H9 (cell line): ENCODE measurements around the gene PRR30. TPM values are rescaled to one million over a fixed set of nuclear protein-coding genes. Genes with fewer than 3 reads are reported as not detected.
A peak's percentile ranks its signal among the peaks of the same experiment; 100 is the strongest.

Source experiments
- DNase-seq: peaks from one replicate; pipeline ENCODE4 v3.0.0-alpha.2; 2017
- H2AFZ ChIP-seq: one replicate; pipeline ENCODE4 v1.6.1; 2013; ENCODE audit warnings: mild to moderate bottlenecking, low read length, control low read depth, moderate library complexity
- H2AK5ac ChIP-seq: 2 replicates; pipeline ENCODE4 v1.6.1; 2013; ENCODE audit warnings: low read length, control low read depth, mixed read lengths; ENCODE audit not compliant: insufficient read length
- H2BK120ac ChIP-seq: one replicate; pipeline ENCODE4 v1.6.1; 2013; ENCODE audit warnings: low read depth, mild to moderate bottlenecking, low read length, control low read depth, inconsistent platforms; ENCODE audit not compliant: poor library complexity, severe bottlenecking
- H2BK12ac ChIP-seq: 2 replicates; pipeline ENCODE4 v1.6.1; 2013; ENCODE audit warnings: low read length, control low read depth, mixed read lengths, low read depth; ENCODE audit not compliant: insufficient read length
- H2BK15ac ChIP-seq: 2 replicates; pipeline ENCODE4 v1.6.1; 2013; ENCODE audit warnings: low read depth, low read length, control low read depth
- H2BK20ac ChIP-seq: one replicate; pipeline ENCODE4 v1.6.1; 2013; ENCODE audit warnings: low read depth, mild to moderate bottlenecking, low read length, control low read depth, inconsistent platforms; ENCODE audit not compliant: poor library complexity, severe bottlenecking
- H2BK5ac ChIP-seq: 2 replicates; pipeline ENCODE4 v1.6.1; 2013; ENCODE audit warnings: low read length, control low read depth, mixed read lengths; ENCODE audit not compliant: insufficient read length
- H3K14ac ChIP-seq: 2 replicates; pipeline ENCODE4 v1.6.1; 2013; ENCODE audit warnings: low read length, control low read depth; ENCODE audit not compliant: insufficient read depth
- H3K18ac ChIP-seq: 2 replicates; pipeline ENCODE4 v1.6.1; 2013; ENCODE audit warnings: low read depth, mild to moderate bottlenecking, mixed read lengths, low read length, control low read depth; ENCODE audit not compliant: insufficient read length
- H3K23ac ChIP-seq: 2 replicates; pipeline ENCODE4 v1.6.1; 2013; ENCODE audit warnings: low read length, control low read depth, mixed read lengths, low read depth; ENCODE audit not compliant: insufficient read length
- H3K23me2 ChIP-seq: 2 replicates; pipeline ENCODE4 v1.6.1; 2013; ENCODE audit warnings: low read depth, mild to moderate bottlenecking, mixed read lengths, low read length, control low read depth; ENCODE audit not compliant: insufficient read length, poor library complexity, severe bottlenecking
- H3K27ac ChIP-seq: 2 replicates; pipeline ENCODE4 v1.5.1; 2013; ENCODE audit warnings: low read length, control low read depth, mixed read lengths, low read depth; ENCODE audit not compliant: insufficient read length
- H3K27me3 ChIP-seq: 2 replicates; pipeline ENCODE4 v1.6.1; 2013; ENCODE audit warnings: low read length, control low read depth, inconsistent platforms; ENCODE audit not compliant: insufficient read depth
- H3K4ac ChIP-seq: 2 replicates; pipeline ENCODE4 v1.6.1; 2013; ENCODE audit warnings: low read depth, mild to moderate bottlenecking, control low read depth, inconsistent platforms, low read length, moderate library complexity
- H3K4me1 ChIP-seq: 2 replicates; pipeline ENCODE4 v1.6.1; 2013; ENCODE audit warnings: low read length, control low read depth, inconsistent platforms; ENCODE audit not compliant: insufficient read depth
- H3K4me2 ChIP-seq: 2 replicates; pipeline ENCODE4 v1.6.1; 2013; ENCODE audit warnings: low read length, control low read depth, mixed read lengths; ENCODE audit not compliant: insufficient read length, insufficient read depth
- H3K56ac ChIP-seq: 2 replicates; pipeline ENCODE4 v1.6.1; 2013; ENCODE audit warnings: low read depth, mild to moderate bottlenecking, mixed read lengths, low read length, control low read depth; ENCODE audit not compliant: insufficient read length
- H3K79me1 ChIP-seq: 2 replicates; pipeline ENCODE4 v1.6.1; 2013; ENCODE audit warnings: low read depth, mild to moderate bottlenecking, moderate library complexity, low read length, control low read depth, inconsistent platforms; ENCODE audit not compliant: insufficient read depth, poor library complexity, severe bottlenecking
- H3K79me2 ChIP-seq: 2 replicates; pipeline ENCODE4 v1.6.1; 2013; ENCODE audit warnings: low read length, control low read depth, inconsistent platforms; ENCODE audit not compliant: insufficient read depth
- H3K9ac ChIP-seq: 2 replicates; pipeline ENCODE4 v1.6.1; 2013; ENCODE audit warnings: low read length, control low read depth, mixed read lengths; ENCODE audit not compliant: insufficient read length; ENCODE audit errors: extremely low read depth
- H3K9me3 ChIP-seq: one replicate; pipeline ENCODE4 v1.6.1; 2013; ENCODE audit warnings: low read depth, low read length, inconsistent platforms; ENCODE audit not compliant: control insufficient read depth
- H3T11ph ChIP-seq: one replicate; pipeline ENCODE4 v1.6.1; 2013; ENCODE audit warnings: mild to moderate bottlenecking, low read length, control low read depth, inconsistent platforms
- H4K20me1 ChIP-seq: one replicate; pipeline ENCODE4 v1.6.1; 2013; ENCODE audit not compliant: control insufficient read depth, insufficient read length, insufficient read depth
- H4K5ac ChIP-seq: 2 replicates; pipeline ENCODE4 v1.6.1; 2013; ENCODE audit warnings: low read depth, mild to moderate bottlenecking, mixed read lengths, low read length, control low read depth; ENCODE audit not compliant: insufficient read length
- H4K8ac ChIP-seq: replicated peaks from 2 replicates; pipeline ENCODE4 v1.6.1; 2013; ENCODE audit warnings: low read length, control low read depth, mixed read lengths, low read depth; ENCODE audit not compliant: insufficient read length
- H4K91ac ChIP-seq: 2 replicates; pipeline ENCODE4 v1.6.1; 2013; ENCODE audit warnings: low read depth, mild to moderate bottlenecking, moderate library complexity, mixed read lengths, low read length, control low read depth; ENCODE audit not compliant: insufficient read length
- H3K27ac Mint-ChIP-seq, 3 experiments: 2 replicates in 2 of 3; 3 replicates in 1 of 3; pipeline ENCODE4 v1.8.0; 2020 to 2021; ENCODE audit warnings: mixed read lengths in 3 of 3, mild to moderate bottlenecking in 1 of 3, moderate library complexity in 1 of 3
- H3K27me3 Mint-ChIP-seq: 2 replicates; pipeline ENCODE4 v1.8.0; 2021; ENCODE audit warnings: low read depth, mild to moderate bottlenecking, moderate library complexity, mixed read lengths
- H3K36me3 Mint-ChIP-seq, 3 experiments: 2 replicates in 2 of 3; 3 replicates in 1 of 3; pipeline ENCODE4 v1.8.0; 2020 to 2021; ENCODE audit warnings: low read depth in 3 of 3, mixed read lengths in 3 of 3; ENCODE audit not compliant: insufficient read depth in 1 of 3
- H3K4me1 Mint-ChIP-seq, 2 experiments: 2 replicates each; pipeline ENCODE4 v1.8.0; 2020; ENCODE audit warnings: mixed read lengths in 2 of 2
- H3K4me3 Mint-ChIP-seq, 2 experiments: 2 replicates in 1 of 2; 3 replicates in 1 of 2; pipeline ENCODE4 v1.8.0; 2020 to 2021; ENCODE audit warnings: mild to moderate bottlenecking in 2 of 2, mixed read lengths in 2 of 2, moderate library complexity in 1 of 2
- H3K9me3 Mint-ChIP-seq, 2 experiments: 2 replicates in 1 of 2; 3 replicates in 1 of 2; pipeline ENCODE4 v1.8.0; 2020; ENCODE audit warnings: mild to moderate bottlenecking in 2 of 2, mixed read lengths in 2 of 2, moderate library complexity in 1 of 2
- whole genome bisulfite sequencing: extraction: QIAGEN DNeasy Blood & Tissue Kit; methylation state at CpG from one replicate; pipeline ENCODE4 v1.1.7; 2013; ENCODE audit warnings: missing lambda C conversion rate, low lambda C conversion rate, mixed read lengths; ENCODE audit not compliant: insufficient read length; ENCODE audit errors: extremely low coverage; 5-methylcytosine and 5-hydroxymethylcytosine counted together
- total RNA-seq: library from RNA; stranded (reverse); gene quantifications from 2 replicates; pipeline ENCODE4 v1.2.1, GENCODE V29; 2021
- TF ChIP-seq, protein P1 (sequence below): fragments of 200-600 bp; sonication (generic); conservative IDR thresholded peaks from 3 replicates; pipeline ENCODE4 v1.8.0; 2021; ENCODE audit warnings: antibody characterized with exemption, mild to moderate bottlenecking

The PRR30 gene
- total RNA-seq, 1 experiment from 2014 or later, result not detected

DNA sequence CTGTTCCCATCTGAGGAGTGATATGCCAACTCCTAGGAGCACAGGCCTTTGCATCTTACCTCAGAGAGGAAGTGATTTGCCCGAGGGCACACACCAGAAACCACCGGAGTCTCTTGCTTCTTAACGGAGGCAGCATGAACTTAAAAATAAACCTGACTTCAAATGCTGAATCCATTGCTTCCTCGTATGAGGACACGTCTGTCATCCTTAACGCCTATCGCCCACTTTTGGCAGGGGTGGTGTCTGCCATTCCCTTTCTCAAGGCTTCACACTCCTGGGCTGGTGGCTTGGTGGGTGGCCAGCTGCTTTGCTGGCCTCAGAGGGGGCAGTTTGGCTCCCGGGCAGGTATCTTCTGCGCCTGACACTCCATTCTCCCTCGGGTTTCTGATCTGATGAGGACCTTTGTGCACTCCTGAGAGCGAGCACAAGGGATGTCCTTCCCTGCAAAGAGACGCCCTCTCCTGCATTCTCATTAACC is 3.7 kb downstream of the PRR30 start:
- no peak overlapping the region for H3K14ac ChIP-seq
- H3K4me1 Mint-ChIP-seq, result peaks cover 10 to 11% of the 10 kb centered on the region in 2 experiments
- H3T11ph ChIP-seq, result no peak overlapping the region
- H2BK5ac ChIP-seq, result no peak overlapping the region
- WGBS, result no CpG with 5 or more reads among the region's 12 CpGs
- H2BK12ac ChIP-seq, result no peak overlapping the region
- H4K20me1 ChIP-seq, result no peaks in the 10 kb centered on the region
- no peak overlapping the region for H3K23ac ChIP-seq
- H3K4me1 ChIP-seq, result no peaks in the 10 kb centered on the region
- H3K4me3 Mint-ChIP-seq, result peak overlapping the region; percentile 90 to 96; a peak in 3 of 5 replicates
- peaks cover 10% of the 10 kb centered on the region for H3K27me3 Mint-ChIP-seq
- no peak overlapping the region for H3K18ac ChIP-seq
- no peak overlapping the region for H2AK5ac ChIP-seq
- TF ChIP-seq, protein P1, sequence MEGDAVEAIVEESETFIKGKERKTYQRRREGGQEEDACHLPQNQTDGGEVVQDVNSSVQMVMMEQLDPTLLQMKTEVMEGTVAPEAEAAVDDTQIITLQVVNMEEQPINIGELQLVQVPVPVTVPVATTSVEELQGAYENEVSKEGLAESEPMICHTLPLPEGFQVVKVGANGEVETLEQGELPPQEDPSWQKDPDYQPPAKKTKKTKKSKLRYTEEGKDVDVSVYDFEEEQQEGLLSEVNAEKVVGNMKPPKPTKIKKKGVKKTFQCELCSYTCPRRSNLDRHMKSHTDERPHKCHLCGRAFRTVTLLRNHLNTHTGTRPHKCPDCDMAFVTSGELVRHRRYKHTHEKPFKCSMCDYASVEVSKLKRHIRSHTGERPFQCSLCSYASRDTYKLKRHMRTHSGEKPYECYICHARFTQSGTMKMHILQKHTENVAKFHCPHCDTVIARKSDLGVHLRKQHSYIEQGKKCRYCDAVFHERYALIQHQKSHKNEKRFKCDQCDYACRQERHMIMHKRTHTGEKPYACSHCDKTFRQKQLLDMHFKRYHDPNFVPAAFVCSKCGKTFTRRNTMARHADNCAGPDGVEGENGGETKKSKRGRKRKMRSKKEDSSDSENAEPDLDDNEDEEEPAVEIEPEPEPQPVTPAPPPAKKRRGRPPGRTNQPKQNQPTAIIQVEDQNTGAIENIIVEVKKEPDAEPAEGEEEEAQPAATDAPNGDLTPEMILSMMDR, result no peak
- H4K91ac ChIP-seq, result no peak overlapping the region
- H3K27me3 ChIP-seq, result no peaks in the 10 kb centered on the region
- peaks cover 4% of the 10 kb centered on the region for H3K79me1 ChIP-seq
- no peak overlapping the region for H4K5ac ChIP-seq
- peaks cover 2% of the 10 kb centered on the region; the same call in 1 of the 2 replicates for H3K79me2 ChIP-seq
- H4K8ac ChIP-seq, result no peak overlapping the region
- H3K4me2 ChIP-seq, result no peak overlapping the region
- no peaks in the 10 kb centered on the region for H3K9me3 ChIP-seq
- H2BK20ac ChIP-seq, result no peak overlapping the region
- H3K9me3 Mint-ChIP-seq, result no peaks in the 10 kb centered on the region
- peak overlapping the region in 2 of 3 experiments; percentile 31 to 40; a peak in 2 of 7 replicates for H3K27ac Mint-ChIP-seq
- H3K9ac ChIP-seq, result no peak overlapping the region
- H2BK15ac ChIP-seq, result no peak overlapping the region
- no peak overlapping the region for H2AFZ ChIP-seq
- H3K27ac ChIP-seq, result no peak overlapping the region
- peaks cover 9 to 28% (median 27%) of the 10 kb centered on the region in 3 experiments for H3K36me3 Mint-ChIP-seq
- no peak for DNase-seq
- H3K23me2 ChIP-seq, result no peaks in the 10 kb centered on the region
- H3K56ac ChIP-seq, result no peak overlapping the region
- no peak overlapping the region for H2BK120ac ChIP-seq
- H3K4ac ChIP-seq, result no peak overlapping the region
